Measurements from ENCODE around the gene ZBTB7C.

Gene ZBTB7C

DNA sequence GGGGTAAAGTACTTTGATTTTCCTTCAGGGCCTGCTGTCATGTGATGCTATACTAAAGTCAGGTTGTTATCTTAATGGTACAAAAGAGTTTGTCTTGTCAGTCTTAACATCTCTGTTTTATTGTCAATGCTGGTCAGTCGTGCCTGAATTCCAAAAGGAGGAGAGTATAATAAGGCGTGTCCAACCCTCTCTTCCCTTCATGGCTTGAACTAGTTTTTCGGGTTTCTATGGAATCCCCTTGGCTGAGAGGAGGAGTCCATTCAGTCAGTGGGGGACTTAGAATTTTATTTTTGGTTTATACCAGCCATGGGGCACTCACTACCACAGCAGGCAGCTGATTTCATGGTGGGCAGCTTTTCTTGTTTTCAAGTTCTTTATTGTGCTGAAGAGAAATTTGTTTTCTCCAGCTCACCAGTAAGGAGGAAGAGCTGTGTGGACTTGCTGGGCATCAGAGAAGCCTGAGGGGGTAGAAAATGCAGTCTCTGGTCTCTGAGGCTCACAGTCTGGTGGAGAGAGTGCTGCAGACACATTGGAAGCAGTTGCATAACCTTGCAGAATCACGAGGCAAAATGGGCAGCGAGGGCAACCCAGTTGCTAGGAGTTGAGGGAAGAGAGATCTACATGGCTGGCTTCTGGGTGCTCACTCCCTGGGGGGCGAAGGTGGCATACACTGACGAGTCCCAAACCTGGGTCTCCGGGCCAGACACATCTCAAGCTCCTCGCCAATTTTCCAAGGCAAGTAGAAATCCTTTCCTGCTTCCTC is 193.1 kb downstream of the ZBTB7C start:
- Histone ChIP-seq H3K36me3 (no peaks in the 10 kb centered on the region), H3K27me3 (peaks cover 31% of the 10 kb centered on the region), H3K27ac (no peak overlapping the region), H3K4me1 (ENCODE audit: control insufficient read depth in 1 of 2, insufficient read depth in 1 of 2, low read depth in 1 of 2, low read length in 1 of 2) (no peaks in the 10 kb centered on the region), H3K4me3 (ENCODE audit: low read depth in 1 of 2, low read length in 1 of 2) (no peak overlapping the region), H3K9me3 (no peaks in the 10 kb centered on the region)
- TF ChIP-seq, protein P1, sequence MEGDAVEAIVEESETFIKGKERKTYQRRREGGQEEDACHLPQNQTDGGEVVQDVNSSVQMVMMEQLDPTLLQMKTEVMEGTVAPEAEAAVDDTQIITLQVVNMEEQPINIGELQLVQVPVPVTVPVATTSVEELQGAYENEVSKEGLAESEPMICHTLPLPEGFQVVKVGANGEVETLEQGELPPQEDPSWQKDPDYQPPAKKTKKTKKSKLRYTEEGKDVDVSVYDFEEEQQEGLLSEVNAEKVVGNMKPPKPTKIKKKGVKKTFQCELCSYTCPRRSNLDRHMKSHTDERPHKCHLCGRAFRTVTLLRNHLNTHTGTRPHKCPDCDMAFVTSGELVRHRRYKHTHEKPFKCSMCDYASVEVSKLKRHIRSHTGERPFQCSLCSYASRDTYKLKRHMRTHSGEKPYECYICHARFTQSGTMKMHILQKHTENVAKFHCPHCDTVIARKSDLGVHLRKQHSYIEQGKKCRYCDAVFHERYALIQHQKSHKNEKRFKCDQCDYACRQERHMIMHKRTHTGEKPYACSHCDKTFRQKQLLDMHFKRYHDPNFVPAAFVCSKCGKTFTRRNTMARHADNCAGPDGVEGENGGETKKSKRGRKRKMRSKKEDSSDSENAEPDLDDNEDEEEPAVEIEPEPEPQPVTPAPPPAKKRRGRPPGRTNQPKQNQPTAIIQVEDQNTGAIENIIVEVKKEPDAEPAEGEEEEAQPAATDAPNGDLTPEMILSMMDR (IDR thresholded peaks at IDR 0.05), result no peak

DNA sequence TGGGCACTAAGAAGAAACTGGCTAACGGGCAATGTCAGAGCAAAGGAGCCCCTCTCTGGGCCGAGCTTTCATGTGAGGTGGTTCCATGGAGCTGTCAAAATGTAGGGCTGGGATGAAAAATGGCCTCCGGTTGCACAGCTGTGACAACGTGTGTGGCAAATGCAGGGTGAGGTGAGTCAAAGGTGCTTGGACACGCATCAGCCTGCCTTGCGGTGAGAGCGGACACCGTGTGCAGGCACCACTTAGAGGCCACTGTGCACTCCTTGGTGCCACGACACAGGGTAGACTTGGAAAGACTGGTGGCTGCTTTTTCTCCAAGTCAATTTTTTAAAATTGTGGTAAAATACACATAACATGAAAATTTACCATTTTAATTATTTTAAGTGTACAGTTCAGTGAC is 195.4 kb downstream of the ZBTB7C start:
- Histone ChIP-seq H3K9me3 (no peaks in the 10 kb centered on the region), H3K27ac (no peak overlapping the region), H3K4me3 (ENCODE audit: low read depth in 1 of 2, low read length in 1 of 2) (no peak overlapping the region), H3K4me1 (ENCODE audit: control insufficient read depth in 1 of 2, insufficient read depth in 1 of 2, low read depth in 1 of 2, low read length in 1 of 2) (no peaks in the 10 kb centered on the region), H3K36me3 (no peaks in the 10 kb centered on the region), H3K27me3 (peaks cover 43% of the 10 kb centered on the region)
- TF ChIP-seq, protein P1 (IDR thresholded peaks at IDR 0.05), result no peak

DNA sequence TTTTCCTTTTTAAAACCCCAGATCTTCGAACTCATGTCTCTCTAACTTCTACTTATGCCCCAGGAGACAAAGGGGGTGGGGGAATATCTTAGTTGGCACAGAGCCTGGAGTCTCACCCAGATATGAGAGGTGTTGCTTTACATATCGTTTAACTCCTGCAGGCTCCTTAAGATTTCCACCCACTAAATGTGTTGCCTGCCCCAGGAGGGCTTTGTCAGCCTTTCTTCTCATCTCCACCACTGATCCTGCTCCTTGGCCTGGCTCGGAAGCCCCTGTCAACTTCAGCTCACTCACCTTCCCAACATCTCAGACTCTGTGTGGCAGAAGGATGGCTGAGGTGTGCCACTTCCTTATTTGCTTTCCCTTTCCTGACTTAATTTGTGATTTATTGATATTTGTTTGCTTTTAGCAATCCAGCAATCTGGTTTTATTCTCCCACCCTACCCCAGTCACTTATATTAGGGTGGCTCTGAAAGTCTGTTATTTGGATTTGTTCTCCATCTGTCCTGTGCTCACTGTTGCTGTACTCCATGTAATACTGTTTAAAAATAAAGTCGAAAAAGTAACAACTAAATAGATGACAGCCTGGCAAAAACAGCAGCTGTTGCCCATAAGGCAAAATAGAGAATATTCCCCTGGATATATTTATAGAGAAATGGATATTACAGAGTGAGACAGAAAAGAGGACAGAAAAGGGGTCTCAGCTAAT is 200.6 kb downstream of the ZBTB7C start:
- no peaks in the 10 kb centered on the region for H3K36me3 ChIP-seq
- H3K27ac ChIP-seq, result no peak overlapping the region
- peaks cover 65% of the 10 kb centered on the region for H3K27me3 ChIP-seq
- TF ChIP-seq, protein P1 (IDR thresholded peaks at IDR 0.05), result no peak
- H3K4me1 ChIP-seq (ENCODE audit: control insufficient read depth in 1 of 2, insufficient read depth in 1 of 2, low read depth in 1 of 2, low read length in 1 of 2), result no peaks in the 10 kb centered on the region
- H3K4me3 ChIP-seq (ENCODE audit: low read depth in 1 of 2, low read length in 1 of 2), result no peak overlapping the region
- H3K9me3 ChIP-seq, result no peaks in the 10 kb centered on the region

DNA sequence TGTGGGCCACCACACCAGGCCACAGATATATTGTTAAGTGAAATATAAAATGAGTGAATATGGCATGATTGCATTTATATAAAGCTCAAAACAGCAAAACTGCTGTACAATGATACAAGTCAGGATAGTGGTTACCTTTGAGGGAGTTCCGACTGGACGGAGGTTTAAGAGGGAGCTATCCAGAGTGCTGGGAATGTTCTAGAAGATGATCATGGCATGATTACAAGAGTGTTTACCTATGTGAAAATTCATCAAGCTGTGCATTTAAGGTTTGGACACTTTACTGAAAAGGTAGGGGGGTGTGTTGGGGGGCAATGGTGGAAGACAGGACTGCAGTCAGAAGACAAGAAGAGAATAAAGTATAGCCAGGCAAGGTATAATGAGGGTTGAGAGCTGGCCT is 201.4 kb downstream of the ZBTB7C start:
- H3K27ac ChIP-seq, result no peak overlapping the region
- no peaks in the 10 kb centered on the region for H3K4me1 ChIP-seq (ENCODE audit: control insufficient read depth in 1 of 2, insufficient read depth in 1 of 2, low read depth in 1 of 2, low read length in 1 of 2)
- peaks cover 58% of the 10 kb centered on the region for H3K27me3 ChIP-seq
- H3K4me3 ChIP-seq (ENCODE audit: low read depth in 1 of 2, low read length in 1 of 2), result no peak overlapping the region
- TF ChIP-seq, protein P1 (IDR thresholded peaks at IDR 0.05), result no peak
- no peaks in the 10 kb centered on the region for H3K9me3 ChIP-seq
- no peaks in the 10 kb centered on the region for H3K36me3 ChIP-seq

DNA sequence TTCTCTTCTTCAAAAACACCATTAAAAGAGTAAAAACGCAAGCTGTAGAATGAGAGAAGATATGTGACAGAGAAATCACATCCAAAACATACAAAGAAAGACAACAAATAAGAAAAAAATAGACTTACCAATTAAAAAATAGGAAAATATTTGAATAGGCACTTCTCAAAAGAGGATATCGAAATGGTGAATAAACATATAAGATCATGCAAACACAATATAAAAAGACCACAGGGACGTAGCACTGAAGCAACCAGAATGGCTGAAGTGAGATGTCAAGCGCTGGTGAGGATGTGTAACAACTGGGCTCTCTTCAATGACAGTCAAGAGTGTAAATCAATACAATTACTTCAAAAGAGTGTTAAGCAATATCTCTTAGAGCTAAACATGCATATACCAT is 202.3 kb downstream of the ZBTB7C start:
- Histone ChIP-seq H3K4me1 (ENCODE audit: control insufficient read depth in 1 of 2, insufficient read depth in 1 of 2, low read depth in 1 of 2, low read length in 1 of 2) (no peaks in the 10 kb centered on the region), H3K27ac (no peak overlapping the region), H3K9me3 (no peaks in the 10 kb centered on the region), H3K36me3 (no peaks in the 10 kb centered on the region), H3K4me3 (ENCODE audit: low read depth in 1 of 2, low read length in 1 of 2) (no peak overlapping the region), H3K27me3 (peaks cover 50% of the 10 kb centered on the region)
- TF ChIP-seq, protein P1 (IDR thresholded peaks at IDR 0.05), result no peak

Data from neutrophil (primary cell).